Activated CD8-positive, alpha-beta memory T cell treated with anti-CD3 and anti-CD28 coated beads for 24 hours (primary cell): ENCODE measurements around the gene E2F7.
"Not testable (repeated sequence)": the region's sequence is repeated elsewhere in the genome, so short reads cannot be mapped to it uniquely, and the experiment has no call there.

Source experiments
- DNase-seq: peaks from one replicate; pipeline ENCODE4 v3.0.0-alpha.2; 2020

Gene E2F7

GRCh38 chr12:77065361-77066204 is at the start of gene E2F7:
E2F7 (minus strand) TSS chr12:77065569; CDS start chr12:77064635, 934 bp downstream.
- peak; percentile 93 for DNase-seq

- no peak for DNase-seq
Observed at GRCh38 chr12:77113971-77114370, 48.6 kb upstream of the E2F7 start.

GRCh38 chr12:77108707-77109106 is 43.3 kb upstream of the E2F7 start:
- no peak for DNase-seq

- no peak for DNase-seq
Observed at GRCh38 chr12:77107121-77107520, 41.8 kb upstream of the E2F7 start.

GRCh38 chr12:77104792-77105191 is 39.4 kb upstream of the E2F7 start:
- no peak for DNase-seq

- DNase-seq = no peak
Observed at GRCh38 chr12:77104286-77104685, 38.9 kb upstream of the E2F7 start.

- no peak for DNase-seq
Observed at GRCh38 chr12:77102691-77103090, 37.3 kb upstream of the E2F7 start.

- no peak for DNase-seq
Observed at GRCh38 chr12:77102123-77102522, 36.8 kb upstream of the E2F7 start.

- no peak for DNase-seq
Observed at GRCh38 chr12:77099799-77100198, 34.4 kb upstream of the E2F7 start.

GRCh38 chr12:77097846-77098245 is 32.5 kb upstream of the E2F7 start:
- DNase-seq = no peak

- not testable (repeated sequence) for DNase-seq
Observed at GRCh38 chr12:77092227-77092626, 26.9 kb upstream of the E2F7 start.

- no peak for DNase-seq
Observed at GRCh38 chr12:77089686-77090220, 24.4 kb upstream of the E2F7 start.

- DNase-seq = no peak
Observed at GRCh38 chr12:77087427-77087826, 22.1 kb upstream of the E2F7 start.

- no peak for DNase-seq
Observed at GRCh38 chr12:77082021-77082420, 16.7 kb upstream of the E2F7 start.

GRCh38 chr12:77079631-77080030 is 14.3 kb upstream of the E2F7 start:
- DNase-seq = no peak

- DNase-seq = no peak
Observed at GRCh38 chr12:77078231-77078630, 12.9 kb upstream of the E2F7 start.

- DNase-seq = no peak
Observed at GRCh38 chr12:77076886-77077285, 11.5 kb upstream of the E2F7 start.

- DNase-seq = not testable (repeated sequence)
Observed at GRCh38 chr12:77073894-77074293, 8.5 kb upstream of the E2F7 start.

- no peak for DNase-seq
Observed at GRCh38 chr12:77072833-77073495, 7.6 kb upstream of the E2F7 start.

- DNase-seq = no peak
Observed at GRCh38 chr12:77070800-77071449, 5.6 kb upstream of the E2F7 start.

GRCh38 chr12:77070382-77070781 is 5.0 kb upstream of the E2F7 start:
- no peak for DNase-seq

GRCh38 chr12:77064896-77065360 is 441 bp downstream of the E2F7 start:
- no peak for DNase-seq

- DNase-seq = no peak
Observed at GRCh38 chr12:77062846-77063461, 2.4 kb downstream of the E2F7 start.
